OCI-LY1 (cell line): Measurements from ENCODE around the gene GALNT2.

Experiments
- EZH2 ChIP-seq: fragments of 200-600 bp; sonication (generic), shearing (Covaris generic); IDR thresholded peaks from 2 replicates; pipeline ENCODE4 v1.8.0; 2017; ENCODE audit warnings: borderline replicate concordance, mixed run types, mild to moderate bottlenecking, antibody characterized with exemption, low read length, moderate library complexity, mixed read lengths
- TF ChIP-seq, protein P1 (sequence below): fragments of 200-600 bp; sonication (generic), shearing (Covaris generic); IDR thresholded peaks from 2 replicates; pipeline ENCODE4 v1.5.1; 2017; ENCODE audit warnings: mild to moderate bottlenecking, antibody characterized with exemption, low read length, moderate library complexity, mixed read lengths

DNA sequence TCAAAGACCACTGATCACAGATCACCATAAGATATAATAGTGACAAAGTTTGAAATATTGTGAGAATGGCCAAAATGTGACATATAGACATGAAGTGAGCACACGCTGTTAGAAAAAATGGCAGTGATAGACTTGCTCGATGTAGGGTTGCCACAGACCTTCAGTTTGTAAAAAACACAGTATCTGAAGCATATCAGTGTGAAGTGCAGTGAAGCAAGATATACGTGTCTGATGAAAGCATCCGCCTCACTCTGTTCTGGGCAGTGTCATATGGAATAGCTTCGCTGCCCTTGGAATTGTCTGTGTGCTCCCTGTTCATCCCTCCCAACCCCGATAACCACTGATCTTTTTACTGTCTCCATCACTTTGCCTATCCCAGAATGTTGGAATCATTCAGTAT, 50.7 kb downstream of the GALNT2 start:
- TF ChIP-seq EZH2, result no peak
- TF ChIP-seq, protein P1, sequence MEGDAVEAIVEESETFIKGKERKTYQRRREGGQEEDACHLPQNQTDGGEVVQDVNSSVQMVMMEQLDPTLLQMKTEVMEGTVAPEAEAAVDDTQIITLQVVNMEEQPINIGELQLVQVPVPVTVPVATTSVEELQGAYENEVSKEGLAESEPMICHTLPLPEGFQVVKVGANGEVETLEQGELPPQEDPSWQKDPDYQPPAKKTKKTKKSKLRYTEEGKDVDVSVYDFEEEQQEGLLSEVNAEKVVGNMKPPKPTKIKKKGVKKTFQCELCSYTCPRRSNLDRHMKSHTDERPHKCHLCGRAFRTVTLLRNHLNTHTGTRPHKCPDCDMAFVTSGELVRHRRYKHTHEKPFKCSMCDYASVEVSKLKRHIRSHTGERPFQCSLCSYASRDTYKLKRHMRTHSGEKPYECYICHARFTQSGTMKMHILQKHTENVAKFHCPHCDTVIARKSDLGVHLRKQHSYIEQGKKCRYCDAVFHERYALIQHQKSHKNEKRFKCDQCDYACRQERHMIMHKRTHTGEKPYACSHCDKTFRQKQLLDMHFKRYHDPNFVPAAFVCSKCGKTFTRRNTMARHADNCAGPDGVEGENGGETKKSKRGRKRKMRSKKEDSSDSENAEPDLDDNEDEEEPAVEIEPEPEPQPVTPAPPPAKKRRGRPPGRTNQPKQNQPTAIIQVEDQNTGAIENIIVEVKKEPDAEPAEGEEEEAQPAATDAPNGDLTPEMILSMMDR, result no peak
